ENCODE data around the gene CEP104.

Gene CEP104

DNA sequence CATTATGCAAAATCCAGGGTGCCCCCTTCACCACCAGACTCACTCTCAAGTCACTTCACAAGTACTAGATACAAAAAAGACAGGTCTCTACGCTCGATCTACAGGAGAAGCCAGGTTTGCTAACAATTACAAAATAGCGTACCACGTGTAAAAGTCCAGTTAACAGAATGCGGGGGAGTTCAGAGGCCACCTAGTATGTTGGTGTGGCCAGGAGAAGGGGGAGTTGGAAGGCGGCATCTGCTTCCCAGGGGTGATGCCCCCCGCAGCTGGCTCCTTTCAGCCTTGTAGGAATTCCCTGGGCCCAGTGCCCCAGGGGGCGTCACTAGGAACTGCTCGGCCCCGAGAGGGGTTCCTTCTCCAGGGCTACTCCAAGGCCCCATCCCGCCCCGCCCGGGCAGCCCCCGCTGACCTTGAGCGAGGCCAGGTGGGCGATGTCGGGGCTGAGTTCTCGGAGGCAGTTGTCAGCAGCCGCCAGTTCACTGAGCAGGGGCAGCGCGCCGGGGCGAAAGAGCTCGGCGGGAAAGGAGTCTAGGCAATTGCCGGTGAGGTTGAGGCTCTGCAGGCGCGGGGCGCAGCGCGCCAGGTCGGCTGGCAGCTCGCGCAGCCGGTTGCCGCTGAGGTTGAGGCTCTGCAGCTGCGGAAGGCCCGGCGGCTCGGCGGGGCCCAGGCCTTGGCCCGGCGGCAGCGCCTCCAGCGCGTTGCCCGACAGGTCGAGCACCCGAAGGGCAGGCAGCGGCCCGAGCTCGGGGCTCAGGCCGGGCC is 61.4 kb downstream of the CEP104 start:
- Mint-ChIP-seq H3K27me3 (peaks cover 13% of the 10 kb centered on the region), H3K4me1 (peaks cover 31% of the 10 kb centered on the region), H3K36me3 (ENCODE audit: insufficient read depth) (peaks cover 19% of the 10 kb centered on the region), H3K9me3 (no peaks in the 10 kb centered on the region), H3K4me3 (peak overlapping the region; percentile 84), H3K27ac (ENCODE audit: low read depth) (peak overlapping the region; percentile 72)
- DNase-seq (ENCODE audit: low spot score in 2 of 2) = no peak
- ATAC-seq (replicated peaks; ENCODE audit: extremely low read depth, poor library complexity, severe bottlenecking) = peak; percentile 16

GRCh38 chr1:3790952-3791351 is 66.1 kb downstream of the CEP104 start:
- no peak for DNase-seq (ENCODE audit: low spot score in 2 of 2)
- no peak for ATAC-seq (replicated peaks; ENCODE audit: extremely low read depth, poor library complexity, severe bottlenecking)
- Mint-ChIP-seq H3K27me3 (no peaks in the 10 kb centered on the region), H3K36me3 (ENCODE audit: insufficient read depth) (peaks cover 27% of the 10 kb centered on the region), H3K27ac (ENCODE audit: low read depth) (no peak overlapping the region), H3K4me1 (peaks cover 41% of the 10 kb centered on the region), H3K9me3 (no peaks in the 10 kb centered on the region), H3K4me3 (no peak overlapping the region)

DNA sequence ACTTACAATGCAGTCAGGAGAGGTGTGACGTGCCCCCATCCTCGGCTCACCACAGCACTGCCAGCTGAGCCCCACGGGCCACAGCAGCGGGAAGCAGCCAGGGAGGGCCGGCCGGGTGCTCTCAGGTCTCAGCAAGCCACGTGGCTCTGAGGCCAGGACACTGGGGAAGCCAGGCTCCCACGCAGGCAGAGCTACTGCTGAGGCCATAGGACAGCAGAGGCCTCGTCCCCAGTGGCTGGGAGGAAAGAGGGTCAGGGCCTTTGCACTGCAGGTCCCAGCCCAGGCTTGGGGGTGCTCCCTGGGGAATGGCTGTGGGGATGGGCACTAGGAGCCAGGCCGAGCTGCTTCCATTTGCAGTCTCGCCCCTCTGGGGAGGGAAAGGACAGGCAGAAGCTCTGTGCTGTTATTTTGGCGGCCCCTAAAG is 66.5 kb downstream of the CEP104 start:
- Mint-ChIP-seq H3K9me3 (no peaks in the 10 kb centered on the region), H3K36me3 (ENCODE audit: insufficient read depth) (peaks cover 31% of the 10 kb centered on the region), H3K4me1 (peaks cover 40% of the 10 kb centered on the region)

DNA sequence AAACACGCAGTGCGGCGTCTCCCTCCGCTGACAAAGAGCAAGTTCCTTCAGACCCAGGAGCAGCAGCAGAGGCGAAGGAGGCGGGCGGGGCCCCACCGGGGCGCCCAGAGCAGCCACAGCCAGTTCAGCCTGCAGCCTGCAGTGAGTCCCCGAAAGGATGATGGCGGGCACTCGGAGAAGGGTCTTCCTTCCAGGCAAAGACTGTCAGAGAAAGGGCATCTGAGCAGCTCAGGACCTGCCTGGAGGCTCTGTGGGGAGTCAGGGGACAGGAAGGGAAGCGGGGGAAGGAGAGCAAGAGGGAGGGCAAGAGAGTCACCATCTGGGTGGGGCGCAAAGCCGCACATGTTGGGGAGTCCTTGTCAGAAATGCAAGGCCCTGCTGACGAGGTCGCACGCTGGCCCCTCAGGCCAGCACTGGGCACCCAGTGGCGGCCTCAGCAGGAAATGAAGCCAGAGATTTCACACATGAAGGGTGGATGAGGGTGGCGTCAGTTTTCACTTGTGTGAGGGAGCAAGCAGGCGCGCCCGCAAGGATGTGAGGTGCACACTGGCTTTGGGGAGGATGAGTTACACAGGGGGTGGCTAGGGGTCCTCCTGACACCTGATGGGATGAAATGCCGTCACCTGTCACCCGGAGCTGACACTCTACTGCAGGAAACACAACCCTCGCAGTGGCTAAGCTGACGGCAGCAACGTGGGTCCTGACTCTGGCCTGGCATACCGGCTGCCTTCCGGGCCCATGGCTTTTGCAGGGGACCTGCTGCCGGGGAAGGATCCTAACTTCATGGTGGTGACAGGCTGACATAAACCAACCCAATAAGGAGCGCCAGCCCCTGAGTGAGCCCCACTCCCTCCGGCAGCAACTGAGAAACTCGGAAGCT is 67.3 kb downstream of the CEP104 start:
- no peaks in the 10 kb centered on the region for H3K9me3 Mint-ChIP-seq
- H3K36me3 Mint-ChIP-seq (ENCODE audit: insufficient read depth) = peaks cover 36% of the 10 kb centered on the region
- no peak overlapping the region for H3K27ac Mint-ChIP-seq (ENCODE audit: low read depth)
- ATAC-seq (replicated peaks; ENCODE audit: extremely low read depth, poor library complexity, severe bottlenecking) = no peak
- no peaks in the 10 kb centered on the region for H3K27me3 Mint-ChIP-seq
- peaks cover 35% of the 10 kb centered on the region for H3K4me1 Mint-ChIP-seq
- H3K4me3 Mint-ChIP-seq = no peak overlapping the region
- DNase-seq (ENCODE audit: low spot score in 2 of 2) = no peak

More for the DNA sequence above, 66.5 kb downstream of the CEP104 start:
- no peak for DNase-seq (ENCODE audit: low spot score in 2 of 2)
- no peak for ATAC-seq (replicated peaks; ENCODE audit: extremely low read depth, poor library complexity, severe bottlenecking)
- H3K4me3 Mint-ChIP-seq = no peak overlapping the region
- no peak overlapping the region for H3K27ac Mint-ChIP-seq (ENCODE audit: low read depth)
- no peaks in the 10 kb centered on the region for H3K27me3 Mint-ChIP-seq

DNA sequence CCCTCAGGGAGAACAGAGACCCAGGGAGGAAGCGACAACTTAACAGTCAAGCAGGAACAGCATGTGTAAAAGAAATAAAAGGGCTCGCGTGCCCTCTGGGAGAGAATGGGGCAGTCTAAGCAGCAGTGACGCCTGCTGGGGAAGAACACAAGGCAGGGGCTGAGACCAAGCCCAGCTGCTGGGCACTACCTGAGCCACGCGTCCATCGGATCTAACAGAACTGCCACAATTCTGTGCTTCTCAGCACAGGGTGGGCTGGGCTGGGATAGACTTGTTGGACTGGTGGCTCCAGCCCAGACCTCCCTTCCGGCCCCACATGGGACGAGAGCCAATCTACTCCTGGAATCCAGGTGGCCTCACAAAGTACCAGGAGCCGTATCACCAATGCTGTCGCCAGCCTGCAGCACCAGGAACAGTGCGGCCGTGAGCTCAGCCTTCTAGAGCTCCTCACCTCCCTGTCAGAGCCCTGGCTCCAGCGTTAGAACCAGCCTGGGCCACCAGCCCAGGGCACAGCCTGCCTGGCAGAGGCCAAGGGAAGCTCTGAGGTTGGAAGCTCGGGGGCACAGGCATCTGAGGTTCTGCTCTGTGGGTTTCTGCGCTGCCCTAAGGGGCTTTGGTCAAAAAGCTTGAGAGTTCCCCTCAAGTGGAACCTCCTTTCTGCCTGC is 68.1 kb downstream of the CEP104 start:
- Mint-ChIP-seq H3K4me3 (no peak overlapping the region), H3K36me3 (ENCODE audit: insufficient read depth) (peaks cover 39% of the 10 kb centered on the region), H3K27me3 (no peaks in the 10 kb centered on the region), H3K4me1 (peaks cover 30% of the 10 kb centered on the region), H3K27ac (ENCODE audit: low read depth) (peak overlapping the region; percentile 97), H3K9me3 (no peaks in the 10 kb centered on the region)
- no peak for ATAC-seq (replicated peaks; ENCODE audit: extremely low read depth, poor library complexity, severe bottlenecking)
- no peak for DNase-seq (ENCODE audit: low spot score in 2 of 2)

- no peaks in the 10 kb centered on the region for H3K9me3 Mint-ChIP-seq
- H3K36me3 Mint-ChIP-seq (ENCODE audit: insufficient read depth) = peaks cover 46% of the 10 kb centered on the region
- H3K4me1 Mint-ChIP-seq = peaks cover 25% of the 10 kb centered on the region
- DNase-seq (ENCODE audit: low spot score in 2 of 2) (no peak), ATAC-seq (replicated peaks; ENCODE audit: extremely low read depth, poor library complexity, severe bottlenecking) (no peak)
- no peaks in the 10 kb centered on the region for H3K27me3 Mint-ChIP-seq
- peak overlapping the region; percentile 97 for H3K27ac Mint-ChIP-seq (ENCODE audit: low read depth)
- H3K4me3 Mint-ChIP-seq = peak overlapping the region; percentile 80
Observed at GRCh38 chr1:3787745-3788605, 69.0 kb downstream of the CEP104 start.

DNA sequence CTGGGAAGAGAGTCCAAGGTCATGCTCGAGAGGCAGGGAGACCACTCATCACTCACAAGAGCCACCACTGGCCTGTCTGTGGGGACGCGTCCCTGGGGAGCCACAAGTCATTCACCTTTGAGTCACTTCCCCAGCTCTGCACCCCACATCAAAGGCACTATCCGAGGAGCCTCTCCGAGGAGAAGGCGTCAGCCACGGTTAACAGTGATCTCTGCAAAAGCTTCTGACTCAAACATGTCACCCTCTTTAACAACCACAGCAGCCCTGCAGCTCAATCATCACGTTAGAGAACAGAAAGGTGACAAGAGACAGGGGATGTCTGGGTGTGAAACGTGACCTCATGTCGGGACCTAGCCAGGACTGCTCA is 69.7 kb downstream of the CEP104 start:
- peaks cover 20% of the 10 kb centered on the region for H3K4me1 Mint-ChIP-seq
- H3K9me3 Mint-ChIP-seq = no peaks in the 10 kb centered on the region
- H3K27me3 Mint-ChIP-seq = no peaks in the 10 kb centered on the region
- ATAC-seq (replicated peaks; ENCODE audit: extremely low read depth, poor library complexity, severe bottlenecking) (peak; percentile 93), DNase-seq (ENCODE audit: low spot score in 2 of 2) (peak in 1 of 2 donors; percentile 80)
- H3K4me3 Mint-ChIP-seq = peak overlapping the region; percentile 80
- peak overlapping the region; percentile 97 for H3K27ac Mint-ChIP-seq (ENCODE audit: low read depth)
- peaks cover 48% of the 10 kb centered on the region for H3K36me3 Mint-ChIP-seq (ENCODE audit: insufficient read depth)

DNA sequence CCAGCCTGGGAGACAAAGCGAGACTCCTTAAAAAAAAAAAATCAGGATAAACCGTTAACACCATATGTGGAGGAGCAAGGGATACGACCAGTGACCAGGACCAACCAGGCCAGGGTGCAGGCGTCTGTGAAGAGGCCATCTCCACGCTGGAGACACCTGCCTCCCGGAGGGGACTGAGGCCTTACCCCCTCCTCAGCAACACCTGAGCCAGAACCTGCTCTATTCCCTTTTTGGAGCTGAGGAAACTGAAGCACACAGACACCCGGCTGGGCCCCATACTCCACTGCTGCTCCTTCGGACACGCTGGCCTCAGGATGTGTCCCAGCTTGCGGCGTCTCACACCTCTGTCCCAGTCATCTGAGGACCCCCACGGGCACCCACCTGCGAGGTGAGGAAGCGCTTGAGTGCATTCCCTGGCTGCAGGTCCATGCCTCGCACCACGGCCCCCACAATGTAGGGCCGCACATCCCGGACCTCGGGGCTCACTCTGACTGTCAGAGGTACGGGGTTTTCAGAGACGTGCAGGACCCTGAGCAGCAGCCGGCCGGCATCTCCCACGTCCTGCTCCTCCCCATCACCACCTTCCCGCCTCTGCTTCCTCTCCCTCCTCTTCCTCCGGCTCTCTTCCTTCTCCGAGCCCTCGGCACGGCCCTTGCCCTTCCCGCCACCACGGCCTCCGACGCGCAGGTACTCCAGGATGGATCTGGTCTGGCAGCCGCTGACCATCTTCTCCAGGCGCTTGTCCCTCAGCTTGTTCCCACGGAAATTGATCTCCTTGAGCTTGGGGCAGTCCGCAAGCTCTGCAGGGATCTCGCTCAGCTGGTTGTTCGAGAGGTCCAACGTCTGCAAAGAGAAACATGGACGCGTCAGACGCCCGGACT is 70.3 kb downstream of the CEP104 start:
- no peaks in the 10 kb centered on the region for H3K27me3 Mint-ChIP-seq
- H3K4me1 Mint-ChIP-seq = peaks cover 20% of the 10 kb centered on the region
- H3K9me3 Mint-ChIP-seq = no peaks in the 10 kb centered on the region
- peak overlapping the region; percentile 80 for H3K4me3 Mint-ChIP-seq
- no peak for DNase-seq (ENCODE audit: low spot score in 2 of 2)
- ATAC-seq (replicated peaks; ENCODE audit: extremely low read depth, poor library complexity, severe bottlenecking) = no peak
- peaks cover 54% of the 10 kb centered on the region for H3K36me3 Mint-ChIP-seq (ENCODE audit: insufficient read depth)
- H3K27ac Mint-ChIP-seq (ENCODE audit: low read depth) = peak overlapping the region; percentile 97

GRCh38 chr1:3785456-3786157 is 71.4 kb downstream of the CEP104 start:
- no peak overlapping the region for H3K27ac Mint-ChIP-seq (ENCODE audit: low read depth)
- DNase-seq (ENCODE audit: low spot score in 2 of 2) (no peak), ATAC-seq (replicated peaks; ENCODE audit: extremely low read depth, poor library complexity, severe bottlenecking) (no peak)
- H3K4me3 Mint-ChIP-seq = no peak overlapping the region
- H3K27me3 Mint-ChIP-seq = no peaks in the 10 kb centered on the region
- no peaks in the 10 kb centered on the region for H3K9me3 Mint-ChIP-seq
- peaks cover 62% of the 10 kb centered on the region for H3K36me3 Mint-ChIP-seq (ENCODE audit: insufficient read depth)
- H3K4me1 Mint-ChIP-seq = peaks cover 20% of the 10 kb centered on the region

- DNase-seq (ENCODE audit: low spot score in 2 of 2) (no peak), ATAC-seq (replicated peaks; ENCODE audit: extremely low read depth, poor library complexity, severe bottlenecking) (no peak)
- no peaks in the 10 kb centered on the region for H3K9me3 Mint-ChIP-seq
- H3K4me1 Mint-ChIP-seq = peaks cover 20% of the 10 kb centered on the region
- peak overlapping the region; percentile 57 for H3K27ac Mint-ChIP-seq (ENCODE audit: low read depth)
- H3K36me3 Mint-ChIP-seq (ENCODE audit: insufficient read depth) = peaks cover 68% of the 10 kb centered on the region
- no peak overlapping the region for H3K4me3 Mint-ChIP-seq
- no peaks in the 10 kb centered on the region for H3K27me3 Mint-ChIP-seq
Observed at GRCh38 chr1:3785045-3785444, 72.0 kb downstream of the CEP104 start.
